ENCODE data around the gene MEP1B. TPM values are rescaled to one million over a fixed set of nuclear protein-coding genes. Genes with fewer than 3 reads are reported as not detected.
"Not testable (repeated sequence)": the region's sequence is repeated elsewhere in the genome, so short reads cannot be mapped to it uniquely, and the experiment has no call there.

The MEP1B gene
- total RNA-seq (2014; rRNA removed; shearing (Covaris generic)) = not detected in 2 replicates

- DNase-seq (ENCODE audit: low spot score) = no peak
These were observed at the start of gene MEP1B for GRCh38 chr18:32189790-32190189. Gene MEP1B, plus strand, starts transcription at chr18:32190039. Its CDS starts 32 bp downstream, at chr18:32190071.

- no peak for DNase-seq (ENCODE audit: low spot score)
These were observed 41.5 kb upstream of the MEP1B start for GRCh38 chr18:32148185-32148870.

GRCh38 chr18:32152705-32153448, 37.0 kb upstream of the MEP1B start:
- no peak for DNase-seq (ENCODE audit: low spot score)

GRCh38 chr18:32156855-32157254, 33.0 kb upstream of the MEP1B start:
- DNase-seq (ENCODE audit: low spot score) = no peak

- no peak for DNase-seq (ENCODE audit: low spot score)
These were observed 32.3 kb upstream of the MEP1B start for GRCh38 chr18:32157580-32157979.

- peak; percentile 88 for DNase-seq (ENCODE audit: low spot score)
These were observed 31.7 kb upstream of the MEP1B start for GRCh38 chr18:32158108-32158624.

GRCh38 chr18:32158631-32159030, 31.2 kb upstream of the MEP1B start:
- not testable (repeated sequence) for DNase-seq (ENCODE audit: low spot score)

- DNase-seq (ENCODE audit: low spot score) = no peak
These were observed 29.3 kb upstream of the MEP1B start for GRCh38 chr18:32160547-32160946.

- DNase-seq (ENCODE audit: low spot score) = no peak
These were observed 21.7 kb upstream of the MEP1B start for GRCh38 chr18:32167980-32168730.

- no peak for DNase-seq (ENCODE audit: low spot score)
These were observed 16.2 kb upstream of the MEP1B start for GRCh38 chr18:32173654-32174053.

GRCh38 chr18:32174719-32175118, 15.1 kb upstream of the MEP1B start:
- no peak for DNase-seq (ENCODE audit: low spot score)

GRCh38 chr18:32175265-32175664, 14.6 kb upstream of the MEP1B start:
- DNase-seq (ENCODE audit: low spot score) = no peak

GRCh38 chr18:32176745-32177144, 13.1 kb upstream of the MEP1B start:
- not testable (repeated sequence) for DNase-seq (ENCODE audit: low spot score)

GRCh38 chr18:32177530-32177929, 12.3 kb upstream of the MEP1B start:
- no peak for DNase-seq (ENCODE audit: low spot score)

- no peak for DNase-seq (ENCODE audit: low spot score)
These were observed 6.3 kb upstream of the MEP1B start for GRCh38 chr18:32183503-32183902.

GRCh38 chr18:32190209-32190608, 370 bp downstream of the MEP1B start:
- no peak for DNase-seq (ENCODE audit: low spot score)

GRCh38 chr18:32195881-32196815, 6.3 kb downstream of the MEP1B start:
- DNase-seq (ENCODE audit: low spot score) = no peak

- DNase-seq (ENCODE audit: low spot score) = no peak
These were observed 10.9 kb downstream of the MEP1B start for GRCh38 chr18:32200766-32201165.

GRCh38 chr18:32201948-32202672, 12.3 kb downstream of the MEP1B start:
- no peak for DNase-seq (ENCODE audit: low spot score)

GRCh38 chr18:32208023-32208422, 18.2 kb downstream of the MEP1B start:
- no peak for DNase-seq (ENCODE audit: low spot score)

All from H4 (cell line).